Stimulated activated CD8-positive, alpha-beta memory T cell treated with anti-CD3 and anti-CD28 coated beads, Interleukin-4, amount 100 ng/mL, for 24 hours (primary cell): ENCODE results near the gene APEH.
"Not testable (repeated sequence)": the region's sequence is repeated elsewhere in the genome, so short reads cannot be mapped to it uniquely, and the experiment has no call there.

ENCODE experiments used
- DNase-seq: peaks from one replicate; pipeline ENCODE4 v3.0.0-alpha.2; 2020; ENCODE audit warnings: low read depth

Gene APEH

GRCh38 chr3:49668861-49669260, 5.3 kb upstream of the APEH start:
- DNase-seq = no peak

GRCh38 chr3:49669352-49669751, 4.8 kb upstream of the APEH start:
- no peak for DNase-seq

GRCh38 chr3:49670940-49671290, 3.2 kb upstream of the APEH start:
- no peak for DNase-seq

GRCh38 chr3:49671291-49672288, 2.6 kb upstream of the APEH start:
- DNase-seq = peak; percentile 63

GRCh38 chr3:49673121-49673714, 933 bp upstream of the APEH start:
- DNase-seq = no peak

GRCh38 chr3:49674497-49674983, 389 bp downstream of the APEH start:
- peak; percentile 11 for DNase-seq

- DNase-seq = no peak
These were observed 1.8 kb downstream of the APEH start for GRCh38 chr3:49675912-49676311.

- no peak for DNase-seq
These were observed 6.5 kb downstream of the APEH start for GRCh38 chr3:49680493-49681231.

- no peak for DNase-seq
These were observed 7.0 kb downstream of the APEH start for GRCh38 chr3:49681232-49681522.

- DNase-seq = no peak
These were observed 7.4 kb downstream of the APEH start for GRCh38 chr3:49681543-49681942.

GRCh38 chr3:49683162-49683561, 9.0 kb downstream of the APEH start:
- DNase-seq = no peak

GRCh38 chr3:49684453-49684852, 10.3 kb downstream of the APEH start:
- not testable (repeated sequence) for DNase-seq

- DNase-seq = not testable (repeated sequence)
These were observed 11.0 kb downstream of the APEH start for GRCh38 chr3:49685103-49685502.

GRCh38 chr3:49685846-49686245, 11.7 kb downstream of the APEH start:
- not testable (repeated sequence) for DNase-seq

GRCh38 chr3:49686346-49686745, 12.2 kb downstream of the APEH start:
- not testable (repeated sequence) for DNase-seq

GRCh38 chr3:49686769-49687423, 12.7 kb downstream of the APEH start:
- DNase-seq = peak; percentile 42

- not testable (repeated sequence) for DNase-seq
These were observed 13.3 kb downstream of the APEH start for GRCh38 chr3:49687424-49687795.

GRCh38 chr3:49688338-49689045, 14.3 kb downstream of the APEH start:
- not testable (repeated sequence) for DNase-seq

- peak; percentile 89 for DNase-seq
These were observed 15.1 kb downstream of the APEH start, which contains the start of the genes MST1 and RNF123 for GRCh38 chr3:49689046-49689907. Gene MST1 (minus strand): TSS chr3:49689474. CDS start chr3:49688691, 783 bp downstream. Gene RNF123 (plus strand): TSS chr3:49689557. CDS start chr3:49691166, 1,609 bp downstream.

GRCh38 chr3:49689908-49690624, 15.9 kb downstream of the APEH start:
- not testable (repeated sequence) for DNase-seq
